Spleen (tissue), 7 donors: Measurements from ENCODE around the gene KLHDC9.

ENCODE experiments used
- POLR2A ChIP-seq, 3 donors: fragments of 450-650 bp; IDR thresholded peaks; one replicate each; pipeline ENCODE4 v1.5.1; 2017; ENCODE audit warnings: antibody characterized with exemption in 3 of 3, mild to moderate bottlenecking in 1 of 3
- TF ChIP-seq, protein P1 (sequence below), 11 experiments: fragments of 200-600 bp in 7 of 11; fragments of 450-650 bp in 4 of 11; sonication (generic) in 4 of 11; IDR thresholded peaks in 8 of 11; conservative IDR thresholded peaks in 3 of 11; 1 replicate in 7 of 11; 2 replicates in 4 of 11; pipeline versions ENCODE4 v1.4.0 to v1.8.0; 2016 to 2021; ENCODE audit warnings: antibody characterized with exemption in 11 of 11, inconsistent platforms in 4 of 11, mild to moderate bottlenecking in 1 of 11
- donor health status: DM: no; HTN: no; CAD: no; lungs with moderate emphysema.
- donor health status: DM: no; HTN: no; CAD: no.
- donor health status: DM: no; HTN: no; CAD: no.

DNA sequence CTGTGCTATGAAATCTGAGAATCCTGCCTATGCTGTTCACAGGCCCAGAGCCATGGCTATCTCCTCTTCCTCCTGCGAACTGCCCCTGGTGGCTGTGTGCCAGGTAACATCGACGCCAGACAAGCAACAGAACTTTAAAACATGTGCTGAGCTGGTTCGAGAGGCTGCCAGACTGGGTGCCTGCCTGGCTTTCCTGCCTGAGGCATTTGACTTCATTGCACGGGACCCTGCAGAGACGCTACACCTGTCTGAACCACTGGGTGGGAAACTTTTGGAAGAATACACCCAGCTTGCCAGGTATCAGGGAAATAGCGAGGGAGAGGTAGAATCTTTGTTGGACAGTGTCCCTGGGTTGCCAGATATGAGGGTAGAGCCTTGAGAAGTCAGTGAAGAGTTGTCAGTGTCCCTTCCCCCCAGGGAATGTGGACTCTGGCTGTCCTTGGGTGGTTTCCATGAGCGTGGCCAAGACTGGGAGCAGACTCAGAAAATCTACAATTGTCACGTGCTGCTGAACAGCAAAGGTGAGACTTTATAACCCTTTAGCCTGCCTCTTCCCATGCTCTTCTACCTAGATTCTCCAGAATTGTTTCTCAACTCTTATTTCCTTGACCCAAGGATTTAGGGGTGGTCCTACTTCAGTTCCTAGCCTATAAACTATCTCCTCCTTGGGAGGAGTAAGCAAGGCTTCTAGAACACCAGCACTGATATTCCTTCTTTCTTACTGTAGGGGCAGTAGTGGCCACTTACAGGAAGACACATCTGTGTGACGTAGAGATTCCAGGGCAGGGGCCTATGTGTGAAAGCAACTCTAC, 21.1 kb downstream of the KLHDC9 start:
- no peak for TF ChIP-seq POLR2A (IDR thresholded peaks at IDR 0.05)
- TF ChIP-seq, protein P1, sequence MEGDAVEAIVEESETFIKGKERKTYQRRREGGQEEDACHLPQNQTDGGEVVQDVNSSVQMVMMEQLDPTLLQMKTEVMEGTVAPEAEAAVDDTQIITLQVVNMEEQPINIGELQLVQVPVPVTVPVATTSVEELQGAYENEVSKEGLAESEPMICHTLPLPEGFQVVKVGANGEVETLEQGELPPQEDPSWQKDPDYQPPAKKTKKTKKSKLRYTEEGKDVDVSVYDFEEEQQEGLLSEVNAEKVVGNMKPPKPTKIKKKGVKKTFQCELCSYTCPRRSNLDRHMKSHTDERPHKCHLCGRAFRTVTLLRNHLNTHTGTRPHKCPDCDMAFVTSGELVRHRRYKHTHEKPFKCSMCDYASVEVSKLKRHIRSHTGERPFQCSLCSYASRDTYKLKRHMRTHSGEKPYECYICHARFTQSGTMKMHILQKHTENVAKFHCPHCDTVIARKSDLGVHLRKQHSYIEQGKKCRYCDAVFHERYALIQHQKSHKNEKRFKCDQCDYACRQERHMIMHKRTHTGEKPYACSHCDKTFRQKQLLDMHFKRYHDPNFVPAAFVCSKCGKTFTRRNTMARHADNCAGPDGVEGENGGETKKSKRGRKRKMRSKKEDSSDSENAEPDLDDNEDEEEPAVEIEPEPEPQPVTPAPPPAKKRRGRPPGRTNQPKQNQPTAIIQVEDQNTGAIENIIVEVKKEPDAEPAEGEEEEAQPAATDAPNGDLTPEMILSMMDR (IDR thresholded peaks at IDR 0.05 in 8 of 11, conservative IDR thresholded peaks at IDR 0.05 in 3 of 11): peak in 8 of 11 experiments; percentile 5 to 47 (median 40)
